Ramos (cell line): ENCODE results near the gene AEBP1.
"Not testable (repeated sequence)": the region's sequence is repeated elsewhere in the genome, so short reads cannot be mapped to it uniquely, and the experiment has no call there.

Experiments used
- in situ Hi-C: fragments of 300-500 bp; cut with MboI; formaldehyde crosslinking; loops from one replicate; pipeline ENCODE4 v1.14.3; 2022; ENCODE audit warnings: low sequenced_read_pairs; ENCODE audit not compliant: unreplicated experiment

AEBP1 gene

DNA sequence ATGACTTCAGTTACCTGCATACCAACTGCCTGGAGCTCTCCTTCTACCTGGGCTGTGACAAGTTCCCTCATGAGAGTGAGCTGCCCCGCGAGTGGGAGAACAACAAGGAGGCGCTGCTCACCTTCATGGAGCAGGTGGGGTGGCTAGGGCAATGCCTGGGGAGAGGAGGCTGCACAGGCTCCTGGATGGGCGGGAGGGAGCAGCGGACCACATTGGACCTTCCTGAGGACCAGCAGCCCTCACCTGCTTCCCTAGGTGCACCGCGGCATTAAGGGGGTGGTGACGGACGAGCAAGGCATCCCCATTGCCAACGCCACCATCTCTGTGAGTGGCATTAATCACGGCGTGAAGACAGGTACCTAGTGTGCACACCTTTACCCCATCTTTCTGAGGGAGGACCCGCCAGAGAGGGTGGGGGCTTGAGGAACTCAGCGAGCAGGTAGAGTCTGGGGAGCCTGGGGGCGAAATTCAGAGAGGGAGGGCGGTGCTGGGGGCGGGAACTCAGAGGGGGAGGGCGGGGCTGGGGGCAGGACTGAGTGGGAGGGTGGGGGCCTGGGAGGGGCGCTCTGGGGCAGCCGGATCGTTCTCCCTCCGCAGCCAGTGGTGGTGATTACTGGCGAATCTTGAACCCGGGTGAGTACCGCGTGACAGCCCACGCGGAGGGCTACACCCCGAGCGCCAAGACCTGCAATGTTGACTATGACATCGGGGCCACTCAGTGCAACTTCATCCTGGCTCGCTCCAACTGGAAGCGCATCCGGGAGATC lies 9.0 kb downstream of the AEBP1 start:
- in situ Hi-C loops = no loop called here

DNA sequence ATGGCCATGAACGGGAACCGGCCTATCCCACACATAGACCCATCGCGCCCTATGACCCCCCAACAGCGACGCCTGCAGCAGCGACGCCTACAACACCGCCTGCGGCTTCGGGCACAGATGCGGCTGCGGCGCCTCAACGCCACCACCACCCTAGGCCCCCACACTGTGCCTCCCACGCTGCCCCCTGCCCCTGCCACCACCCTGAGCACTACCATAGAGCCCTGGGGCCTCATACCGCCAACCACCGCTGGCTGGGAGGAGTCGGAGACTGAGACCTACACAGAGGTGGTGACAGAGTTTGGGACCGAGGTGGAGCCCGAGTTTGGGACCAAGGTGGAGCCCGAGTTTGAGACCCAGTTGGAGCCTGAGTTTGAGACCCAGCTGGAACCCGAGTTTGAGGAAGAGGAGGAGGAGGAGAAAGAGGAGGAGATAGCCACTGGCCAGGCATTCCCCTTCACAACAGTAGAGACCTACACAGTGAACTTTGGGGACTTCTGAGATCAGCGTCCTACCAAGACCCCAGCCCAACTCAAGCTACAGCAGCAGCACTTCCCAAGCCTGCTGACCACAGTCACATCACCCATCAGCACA lies 9.7 kb downstream of the AEBP1 start:
- in situ Hi-C loops = no loop called here

DNA sequence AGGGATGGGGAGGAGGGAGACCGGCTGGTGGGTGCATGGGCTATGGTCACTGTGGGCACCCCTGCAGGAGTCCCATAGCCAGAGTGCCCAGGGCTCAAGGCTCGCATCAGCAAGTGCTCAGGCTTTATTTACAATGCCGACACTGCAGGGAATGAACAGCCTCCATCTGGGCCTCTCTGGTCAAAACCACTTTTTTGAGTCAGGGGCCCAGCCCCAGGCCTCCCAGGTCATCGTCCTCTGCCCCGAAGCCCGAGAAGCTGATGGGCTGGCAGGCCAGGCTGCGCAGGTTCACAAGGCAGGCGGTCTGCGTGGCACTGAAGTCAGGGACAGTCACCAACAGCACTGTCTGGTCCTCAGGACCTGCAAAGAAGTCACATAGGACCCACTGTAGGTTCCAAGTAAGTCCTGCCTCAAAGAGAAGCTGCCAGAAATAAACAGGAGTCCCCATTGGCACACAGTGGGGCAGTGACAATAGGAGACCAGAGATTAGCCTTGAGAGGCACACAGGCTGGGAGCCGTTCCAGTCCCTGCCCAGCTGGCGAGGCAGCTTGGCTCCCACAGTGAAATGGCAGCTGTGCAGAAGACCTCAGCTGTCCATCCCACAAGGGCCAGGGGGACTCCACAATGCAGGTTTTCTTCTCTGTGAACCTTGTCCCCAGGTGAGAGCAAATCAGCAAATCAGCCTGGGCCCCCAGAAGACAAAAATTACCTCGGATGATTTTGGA lies 10.6 kb downstream of the AEBP1 start:
- in situ Hi-C loops = no loop called here

DNA sequence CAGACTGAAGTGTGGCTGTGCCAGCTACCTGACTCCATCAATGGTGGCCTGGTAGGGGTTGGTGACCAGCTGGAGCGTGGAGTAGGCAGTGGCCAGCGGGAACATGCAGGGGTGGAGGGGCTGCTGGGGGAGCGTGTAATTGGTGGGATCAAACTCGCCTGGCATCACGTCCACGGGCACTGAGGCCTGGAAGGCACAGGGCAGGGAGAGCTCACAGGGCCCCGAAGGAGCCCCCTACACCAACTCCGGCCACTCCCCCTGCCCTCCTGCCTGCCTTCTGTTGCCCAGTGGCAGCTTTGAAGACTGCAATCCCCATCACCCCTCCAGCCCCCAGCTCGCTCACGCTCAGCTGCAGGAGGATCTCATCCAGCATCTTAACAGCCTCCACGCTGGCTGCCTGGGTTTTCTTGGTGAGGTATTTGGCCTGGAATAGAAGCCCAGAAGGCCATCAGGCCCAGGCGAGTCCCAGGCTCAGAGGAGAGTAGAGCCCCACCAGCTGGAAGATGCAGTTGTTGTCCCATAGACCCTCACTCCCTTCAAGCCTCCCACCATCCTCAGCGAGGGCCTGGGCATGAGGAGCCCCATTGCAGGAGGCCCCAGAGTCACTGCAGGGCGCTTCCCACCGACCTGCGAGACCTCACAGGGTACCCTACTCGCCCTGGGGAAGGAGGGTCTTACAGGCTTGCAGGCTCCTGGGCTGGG lies 12.1 kb downstream of the AEBP1 start:
- in situ Hi-C loops = no loop called here

DNA sequence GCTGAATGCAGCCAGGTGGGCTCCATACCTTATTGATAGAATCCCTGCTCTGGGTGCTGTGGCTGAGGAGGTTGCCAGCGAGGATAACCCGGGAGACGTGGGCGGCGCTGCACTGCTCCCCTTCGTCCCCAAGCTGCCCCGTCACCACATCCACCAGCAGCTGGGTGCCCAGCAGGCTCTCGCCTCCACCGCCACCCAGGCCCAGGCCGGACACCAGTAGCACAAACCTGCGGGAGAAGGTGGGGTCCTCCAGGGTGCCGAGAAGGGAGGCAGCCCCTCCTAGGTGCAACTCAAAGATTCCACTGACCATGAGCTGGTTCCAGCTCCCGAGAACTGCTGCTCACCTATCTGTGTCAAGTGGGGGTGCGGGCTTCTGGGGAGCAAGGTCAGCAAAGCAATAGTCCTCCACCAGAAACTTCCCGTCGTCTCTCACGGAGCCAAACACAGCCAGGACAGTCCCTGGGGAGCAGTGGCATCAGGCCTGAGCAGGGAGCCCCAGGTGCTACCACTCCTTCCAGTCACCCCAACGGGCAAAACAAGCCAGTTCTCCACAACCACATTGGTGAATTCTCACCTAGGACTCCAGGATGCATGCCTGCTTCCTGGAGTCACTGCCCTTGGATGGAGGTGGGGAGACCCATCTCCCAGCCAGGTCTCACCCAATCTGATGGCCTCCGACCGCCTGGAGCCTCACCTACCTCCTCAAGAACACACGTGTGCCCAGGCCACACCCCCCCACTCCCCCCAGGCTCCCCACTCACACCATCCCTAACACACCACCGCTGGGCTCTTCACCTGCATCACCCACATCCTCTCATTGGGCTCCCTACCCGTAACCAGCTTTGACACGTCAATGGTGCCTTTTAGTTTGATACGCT lies 12.9 kb downstream of the AEBP1 start:
- in situ Hi-C loops = no loop called here

DNA sequence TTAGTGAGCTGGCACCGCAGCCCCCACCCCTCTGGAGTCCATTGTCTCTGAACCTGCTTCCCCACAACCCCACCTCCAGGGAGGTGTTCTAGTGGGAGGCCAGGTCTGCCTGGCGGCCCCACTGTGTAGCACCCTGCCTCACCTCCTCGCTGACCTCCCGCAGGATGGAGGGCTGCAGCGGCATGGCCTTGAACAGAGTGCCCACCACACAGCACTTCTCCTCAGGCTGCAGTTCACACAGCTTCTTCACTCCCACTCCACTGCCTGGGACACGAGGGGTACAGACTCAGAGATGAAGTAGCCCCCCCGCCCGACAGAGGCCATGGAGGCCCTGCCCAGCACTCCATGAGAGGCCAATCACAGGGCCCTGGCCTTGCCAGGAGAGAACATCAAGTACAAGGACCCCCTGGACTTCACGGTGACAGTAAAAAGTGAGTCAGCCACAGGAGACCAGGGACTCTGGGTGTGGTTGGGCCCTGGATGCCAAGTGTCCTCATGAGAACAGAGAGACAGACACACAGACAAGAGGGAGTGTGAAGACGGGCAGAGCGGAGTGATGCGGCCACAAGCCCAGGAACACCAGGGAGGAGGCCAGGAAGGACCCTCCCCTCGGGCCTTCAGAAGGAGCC lies 13.8 kb downstream of the AEBP1 start:
- in situ Hi-C loops = no loop called here

DNA sequence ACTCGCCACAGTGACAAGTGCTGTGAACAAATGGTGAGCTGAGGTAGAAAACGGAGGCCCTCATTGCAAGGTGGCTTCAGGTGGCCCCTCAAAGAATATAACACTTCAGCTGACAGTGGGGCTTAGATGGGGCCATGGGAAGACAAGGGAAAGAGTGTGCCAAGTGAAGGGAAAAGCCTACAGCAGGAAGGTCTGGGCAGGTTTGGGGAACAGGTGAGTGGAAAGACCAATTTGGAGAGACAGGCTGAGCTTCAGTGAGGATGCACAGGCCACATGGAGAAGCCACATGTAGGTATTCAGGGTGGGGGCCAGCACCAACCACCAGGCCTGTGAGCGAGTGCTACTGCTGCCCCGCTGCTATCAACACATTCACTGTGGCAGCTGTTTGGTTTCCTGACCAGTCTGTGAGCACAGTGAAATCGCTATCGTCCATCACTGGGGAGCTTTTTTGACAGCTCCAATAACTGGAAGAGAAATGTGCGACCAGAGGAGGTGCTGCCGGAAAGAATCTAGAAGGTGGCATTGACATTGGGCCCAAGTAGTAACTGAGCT lies 15.8 kb downstream of the AEBP1 start:
- in situ Hi-C loops = no loop called here

DNA sequence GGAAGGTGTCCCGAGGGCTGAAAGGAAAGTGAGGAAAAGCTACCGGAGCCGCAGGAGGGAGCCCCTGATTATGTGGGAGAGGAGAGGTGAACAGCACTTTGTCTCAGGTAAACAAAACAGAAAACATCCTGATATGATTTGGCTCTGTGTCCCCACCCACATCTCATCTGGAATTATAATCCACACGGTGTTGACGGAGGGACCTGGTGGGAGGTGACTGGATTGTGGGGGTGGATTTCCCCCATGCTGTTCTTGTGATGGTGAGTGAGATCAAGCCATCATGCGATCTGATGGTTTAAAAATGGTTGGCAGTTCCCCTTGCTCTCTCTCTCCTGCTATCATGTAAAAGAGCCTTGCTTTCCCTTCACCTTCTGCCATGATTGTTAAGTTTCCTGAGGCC lies 16.2 kb downstream of the AEBP1 start:
- in situ Hi-C loops = no loop called here

DNA sequence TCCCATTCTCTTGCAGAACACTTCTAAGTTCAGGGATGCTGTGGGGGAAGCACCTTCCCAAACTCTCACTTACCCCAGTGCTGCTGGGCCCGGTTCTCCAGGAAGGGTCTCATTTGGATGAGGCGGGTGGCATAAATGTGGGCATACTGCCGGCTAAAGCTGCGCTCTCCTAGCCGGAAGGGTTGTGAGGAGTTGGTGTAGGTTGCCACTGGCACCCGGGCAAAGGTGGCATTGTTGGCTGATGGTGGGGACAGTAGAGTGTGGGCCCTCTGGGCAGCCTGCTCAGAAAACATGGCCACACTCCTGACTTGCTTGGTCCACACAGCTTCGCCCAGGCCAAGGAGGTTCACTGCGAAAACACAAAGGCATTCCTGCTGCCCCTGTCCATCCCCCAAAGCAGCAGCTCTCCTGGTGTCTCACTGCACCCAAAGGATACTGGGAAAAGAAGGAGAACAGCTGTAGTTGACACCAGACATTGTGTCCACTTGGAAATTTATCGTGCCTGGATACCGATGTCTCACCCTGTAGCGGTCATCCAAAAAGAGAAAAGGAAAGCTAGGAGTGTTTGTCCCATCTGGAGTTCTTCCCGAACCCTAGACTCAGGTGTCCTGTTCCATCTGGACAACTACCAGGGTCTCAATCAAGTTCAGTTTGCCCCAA lies 17.7 kb downstream of the AEBP1 start:
- in situ Hi-C loops = no loop called here

DNA sequence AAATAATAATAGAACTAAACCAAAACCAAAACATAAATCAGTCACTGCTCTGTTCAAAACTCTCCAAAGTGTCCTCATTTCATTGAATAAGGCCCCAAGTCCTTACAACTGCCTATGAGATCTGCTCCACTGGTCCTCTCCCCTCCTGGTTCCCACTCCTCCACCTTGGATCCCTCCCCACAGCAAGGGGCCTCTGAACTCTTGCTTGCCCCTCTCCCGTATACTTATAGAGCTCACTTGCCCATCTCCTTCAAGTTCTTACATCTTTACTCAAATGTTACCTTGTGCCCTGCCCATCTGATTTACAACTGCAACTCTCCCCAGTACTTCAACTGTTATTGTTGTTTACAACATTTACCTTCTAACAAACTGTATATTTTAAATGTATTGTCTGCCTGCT lies 18.4 kb downstream of the AEBP1 start:
- in situ Hi-C loops = no loop called here

DNA sequence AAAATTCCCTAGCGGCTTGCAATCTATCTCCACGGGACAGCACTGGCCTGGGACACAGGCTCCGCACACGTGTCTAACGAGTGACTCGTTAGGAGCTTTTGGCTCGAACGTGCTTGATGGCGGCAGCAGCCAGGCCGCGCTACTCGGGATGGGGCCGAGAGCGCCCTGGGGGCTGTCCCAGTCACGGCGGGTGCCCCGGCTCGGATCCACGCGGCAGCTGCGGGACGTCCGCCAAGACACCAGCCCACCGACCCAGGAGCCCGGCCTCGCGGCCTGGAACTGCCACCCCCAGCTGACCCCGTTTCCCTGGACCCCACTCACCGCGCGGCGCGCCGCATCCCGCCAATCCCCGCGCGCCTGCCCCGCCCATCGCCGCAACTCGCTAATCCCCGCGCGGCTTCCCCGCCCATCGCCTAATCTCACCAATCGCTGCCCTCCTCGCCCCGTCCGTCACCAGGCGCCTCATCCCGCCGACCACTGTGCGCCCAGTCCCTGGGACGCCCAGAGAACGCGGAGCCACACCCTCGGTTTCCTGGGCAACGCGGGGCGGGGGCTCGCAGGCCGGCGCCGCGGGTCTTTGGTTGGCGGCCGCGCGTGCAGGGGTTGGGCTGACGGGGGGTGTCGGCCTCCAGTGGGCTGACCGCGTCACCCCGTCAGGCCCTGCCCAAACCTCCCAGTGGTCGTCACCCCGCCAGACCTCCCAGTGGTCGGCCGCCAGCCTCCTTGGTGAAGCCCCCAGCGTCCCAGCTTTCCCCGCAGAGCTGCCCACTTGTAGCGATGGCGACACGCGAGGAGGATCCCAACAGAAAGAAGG lies 19.3 kb downstream of the AEBP1 start, which contains the start of gene POLD2:
Gene POLD2, minus strand, starts transcription at position 359 of the 814 bp plus-strand sequence. CDS start 1,495 bp downstream, outside the sequence.
- in situ Hi-C loops = no loop called here

DNA sequence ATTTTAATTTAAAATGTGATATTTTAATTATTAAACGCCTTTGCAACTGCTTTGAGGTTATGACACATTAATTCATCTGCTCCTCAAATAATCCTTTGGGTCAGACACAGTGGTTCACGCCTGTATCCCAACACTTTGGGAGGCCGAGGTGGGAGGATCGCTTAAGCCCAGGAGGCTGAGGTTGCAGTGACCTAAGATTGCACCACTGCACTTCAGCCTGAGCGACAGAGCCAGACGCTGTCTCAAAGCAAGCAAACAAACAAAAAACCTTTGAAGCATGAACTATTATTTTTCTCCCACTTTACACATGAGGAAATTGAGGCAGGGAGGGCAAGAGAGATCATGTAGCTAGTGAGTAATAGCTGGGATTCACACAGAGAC lies 20.7 kb downstream of the AEBP1 start:
- in situ Hi-C loops = no loop called here

DNA sequence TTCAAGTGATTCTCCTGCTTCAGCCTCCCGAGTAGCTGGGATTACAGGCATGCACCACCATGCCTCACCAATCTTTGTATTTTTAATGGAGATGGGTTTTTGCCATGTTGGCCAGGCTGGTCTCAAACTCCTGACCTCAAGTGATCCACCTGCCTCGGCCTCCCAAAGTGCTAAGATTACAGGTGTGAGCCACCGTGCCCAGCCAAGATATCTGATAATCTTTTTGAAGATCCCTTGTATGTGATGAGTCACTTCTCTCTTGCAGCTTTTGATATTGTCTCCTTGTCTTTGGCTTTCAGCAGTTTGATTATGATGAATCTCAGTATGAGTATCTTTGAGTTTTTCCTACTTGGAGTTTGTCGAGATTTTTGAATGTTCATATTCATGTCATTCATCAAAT lies 22.4 kb downstream of the AEBP1 start:
- in situ Hi-C loops = not testable (repeated sequence)

DNA sequence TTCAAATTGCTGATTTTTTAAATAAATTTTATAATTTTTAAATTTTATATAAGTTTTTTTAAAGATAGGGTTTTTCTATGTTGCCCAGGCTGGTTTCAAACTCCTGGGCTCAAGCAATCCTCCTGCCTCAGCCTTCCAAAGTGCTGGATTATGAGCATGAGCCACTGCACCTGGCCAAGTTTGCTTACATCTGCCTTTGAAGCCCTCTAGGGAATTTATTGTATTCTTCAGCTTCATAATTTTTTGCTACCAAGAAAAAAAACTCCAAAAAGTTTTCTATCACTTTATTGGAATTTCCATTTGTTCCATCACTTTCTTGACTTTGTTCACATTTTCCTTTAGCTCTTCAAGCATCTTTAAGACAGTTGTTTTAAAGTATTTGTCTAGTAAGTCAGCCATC lies 23.0 kb downstream of the AEBP1 start:
- in situ Hi-C loops = no loop called here

DNA sequence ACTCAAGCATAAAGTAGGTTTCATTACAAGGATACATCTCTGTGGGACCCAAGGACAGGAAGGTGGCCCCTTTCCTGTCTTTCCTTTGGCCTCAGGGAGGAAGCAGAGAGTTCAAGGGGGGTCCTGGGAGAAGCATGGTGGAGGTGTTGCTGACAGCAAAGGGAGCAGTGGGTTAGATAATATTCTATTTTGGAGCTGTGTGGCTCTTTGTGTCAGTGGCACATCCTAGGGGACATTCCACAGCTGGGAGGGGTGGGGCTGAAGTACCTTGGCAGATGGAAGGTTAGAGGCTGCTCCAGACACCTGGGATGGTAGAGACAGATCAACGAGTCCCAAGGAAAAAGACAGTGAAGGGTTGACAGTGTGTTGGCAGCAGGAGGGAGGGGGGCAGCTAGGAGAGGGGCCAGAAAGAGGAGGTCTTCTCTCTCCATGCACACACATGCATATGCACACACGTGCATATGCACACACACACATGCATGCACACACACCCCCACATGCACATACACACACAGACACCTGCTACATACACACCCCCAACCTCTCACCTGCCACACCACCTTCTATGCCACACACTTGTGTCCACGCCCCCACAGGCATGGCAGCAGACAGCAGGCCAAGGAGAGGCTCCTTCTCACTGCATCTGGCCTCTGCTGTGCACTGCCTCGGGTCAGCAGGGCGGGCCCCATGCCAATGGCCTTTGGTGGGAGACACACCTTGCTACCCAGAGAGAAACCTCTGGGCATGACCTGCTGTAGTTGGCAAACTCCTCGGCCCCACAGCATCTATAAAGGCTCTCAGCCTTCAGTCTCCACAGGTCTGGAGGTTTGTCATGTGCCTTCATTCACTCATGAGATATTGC lies 24.8 kb downstream of the AEBP1 start:
- in situ Hi-C loops = no loop called here

DNA sequence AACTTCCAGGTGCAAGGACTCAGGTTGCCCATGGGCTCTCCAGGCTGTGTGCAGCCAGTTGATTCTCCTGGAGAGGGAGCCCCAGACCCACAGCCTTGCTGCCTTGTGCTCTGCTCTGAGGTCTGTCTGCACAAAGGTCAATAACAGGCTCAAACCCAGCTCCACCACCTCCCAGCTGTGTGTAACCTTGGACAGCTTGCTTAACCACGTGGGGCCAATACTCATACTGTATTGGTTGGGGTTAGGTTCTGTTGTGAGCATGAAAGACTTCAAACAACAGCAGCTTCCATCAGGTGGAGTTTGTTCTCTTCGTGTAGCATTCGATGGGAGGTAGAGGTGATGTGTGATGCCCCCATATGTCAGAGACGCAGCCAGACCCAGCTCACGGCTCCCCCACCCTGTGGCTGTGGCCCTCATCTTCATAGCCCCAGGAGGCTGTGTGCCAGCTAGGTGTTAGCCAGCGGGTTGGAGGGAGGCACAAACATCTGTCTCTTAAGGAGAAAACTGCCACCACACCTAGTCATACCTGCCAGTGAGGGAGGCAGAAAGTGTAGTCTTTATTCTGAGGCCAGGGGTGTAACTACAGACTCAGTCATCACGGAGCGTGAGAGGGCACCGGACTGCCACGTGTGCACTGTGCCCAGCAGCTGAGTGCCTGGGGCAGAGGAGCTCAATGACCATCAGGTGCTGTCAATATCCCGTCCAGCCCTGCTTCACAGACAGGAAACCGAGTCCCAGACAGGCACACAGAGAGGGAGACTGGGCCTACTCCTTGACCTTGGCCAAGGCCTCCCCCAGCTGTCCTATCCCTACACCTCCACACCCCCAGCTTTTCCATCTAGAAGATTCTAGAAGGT lies 27.3 kb downstream of the AEBP1 start:
- in situ Hi-C loops = no loop called here
